ENCODE results near the gene OR10G3. TPM values are rescaled to one million over a fixed set of nuclear protein-coding genes. Genes with fewer than 3 reads are reported as not detected.
"Not testable (repeated sequence)": the region's sequence is repeated elsewhere in the genome, so short reads cannot be mapped to it uniquely, and the experiment has no call there.

OR10G3 gene
- total RNA-seq, 1 donor from 2014 or later = not detected

GRCh38 chr14:21556378-21557083 is 23.3 kb downstream of the OR10G3 start:
- H3K36me3 ChIP-seq (ENCODE audit: control insufficient read depth, insufficient read depth, low read length) = no peaks in the 10 kb centered on the region
- no peak for DNase-seq (ENCODE audit: low read depth)
- TF ChIP-seq CTCF (IDR thresholded peaks at IDR 0.05; ENCODE audit: insufficient read depth, low read length, poor library complexity, severe bottlenecking) = no peak
- H3K4me3 ChIP-seq (ENCODE audit: low read depth, low read length) = no peak overlapping the region
- no peaks in the 10 kb centered on the region for H3K27me3 ChIP-seq (ENCODE audit: control insufficient read depth, insufficient read depth, low read length)

GRCh38 chr14:21553266-21553665 is 26.6 kb downstream of the OR10G3 start:
- no peaks in the 10 kb centered on the region for H3K36me3 ChIP-seq (ENCODE audit: control insufficient read depth, insufficient read depth, low read length)

GRCh38 chr14:21544588-21544987 is 35.3 kb downstream of the OR10G3 start:
- not testable (repeated sequence) for H3K27me3 ChIP-seq (ENCODE audit: control insufficient read depth, insufficient read depth, low read length); DNase-seq (ENCODE audit: low read depth); H3K4me3 ChIP-seq (ENCODE audit: low read depth, low read length); H3K36me3 ChIP-seq (ENCODE audit: control insufficient read depth, insufficient read depth, low read length)

More at GRCh38 chr14:21553266-21553665, 26.6 kb downstream of the OR10G3 start:
- no peak for TF ChIP-seq CTCF (IDR thresholded peaks at IDR 0.05; ENCODE audit: insufficient read depth, low read length, poor library complexity, severe bottlenecking)
- Histone ChIP-seq H3K4me3 (ENCODE audit: low read depth, low read length) (no peak overlapping the region), H3K27me3 (ENCODE audit: control insufficient read depth, insufficient read depth, low read length) (no peaks in the 10 kb centered on the region)
- DNase-seq (ENCODE audit: low read depth) = no peak

GRCh38 chr14:21543963-21544362 is 35.9 kb downstream of the OR10G3 start:
- H3K27me3 ChIP-seq (ENCODE audit: control insufficient read depth, insufficient read depth, low read length) = peaks cover under 1% of the 10 kb centered on the region
- no peak overlapping the region for H3K4me3 ChIP-seq (ENCODE audit: low read depth, low read length)
- DNase-seq (ENCODE audit: low read depth) = no peak
- H3K36me3 ChIP-seq (ENCODE audit: control insufficient read depth, insufficient read depth, low read length) = no peaks in the 10 kb centered on the region
- TF ChIP-seq CTCF (IDR thresholded peaks at IDR 0.05; ENCODE audit: insufficient read depth, low read length, poor library complexity, severe bottlenecking) = no peak

GRCh38 chr14:21543521-21543960 is 36.3 kb downstream of the OR10G3 start:
- Histone ChIP-seq H3K4me3 (ENCODE audit: low read depth, low read length) (no peak overlapping the region), H3K36me3 (ENCODE audit: control insufficient read depth, insufficient read depth, low read length) (no peaks in the 10 kb centered on the region), H3K27me3 (ENCODE audit: control insufficient read depth, insufficient read depth, low read length) (peaks cover 3% of the 10 kb centered on the region)
- no peak for TF ChIP-seq CTCF (IDR thresholded peaks at IDR 0.05; ENCODE audit: insufficient read depth, low read length, poor library complexity, severe bottlenecking)
- DNase-seq (ENCODE audit: low read depth) = no peak

- no peak for TF ChIP-seq CTCF (IDR thresholded peaks at IDR 0.05; ENCODE audit: insufficient read depth, low read length, poor library complexity, severe bottlenecking)
Observed at GRCh38 chr14:21541413-21542074, 38.3 kb downstream of the OR10G3 start.

More at GRCh38 chr14:21541413-21542074, 38.3 kb downstream of the OR10G3 start:
- H3K4me3 ChIP-seq (ENCODE audit: low read depth, low read length) = no peak overlapping the region
- no peaks in the 10 kb centered on the region for H3K36me3 ChIP-seq (ENCODE audit: control insufficient read depth, insufficient read depth, low read length)
- peaks cover 9% of the 10 kb centered on the region for H3K27me3 ChIP-seq (ENCODE audit: control insufficient read depth, insufficient read depth, low read length)
- DNase-seq (ENCODE audit: low read depth) = no peak

Data from kidney epithelial cell (primary cell).